ENCODE measurements around the gene MAG.

The MAG gene

DNA sequence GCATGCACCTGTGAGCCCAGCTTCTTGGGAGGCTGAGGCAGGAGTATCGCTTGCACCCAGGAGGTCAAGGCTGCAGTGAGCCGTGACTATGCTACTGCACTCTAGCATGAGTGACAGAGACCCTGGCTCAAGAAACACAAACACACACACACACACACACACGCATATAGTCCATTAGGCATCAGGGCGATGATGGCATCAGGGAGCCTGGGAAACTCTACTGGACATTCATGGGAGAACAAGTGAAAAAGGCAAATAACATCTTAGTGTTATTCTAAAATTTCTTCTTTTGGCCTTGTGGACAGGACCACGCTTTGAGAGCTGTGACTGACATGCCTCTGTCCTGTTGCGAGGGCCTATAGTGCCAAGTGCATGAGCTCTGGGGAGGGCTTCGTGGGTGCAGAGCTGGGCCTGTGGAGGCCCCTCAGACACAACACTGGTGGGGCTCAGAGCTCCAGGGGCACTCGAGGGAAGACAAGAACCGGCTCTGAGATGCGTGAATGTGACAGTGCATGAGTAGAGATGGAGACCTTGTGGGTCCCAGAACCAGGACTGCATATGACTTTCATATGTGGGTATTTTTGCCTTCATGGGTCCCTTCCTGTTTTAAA, 31.2 kb upstream of the MAG start:
- no peaks in the 10 kb centered on the region for H3K27me3 Mint-ChIP-seq (ENCODE audit: low read depth)

DNA sequence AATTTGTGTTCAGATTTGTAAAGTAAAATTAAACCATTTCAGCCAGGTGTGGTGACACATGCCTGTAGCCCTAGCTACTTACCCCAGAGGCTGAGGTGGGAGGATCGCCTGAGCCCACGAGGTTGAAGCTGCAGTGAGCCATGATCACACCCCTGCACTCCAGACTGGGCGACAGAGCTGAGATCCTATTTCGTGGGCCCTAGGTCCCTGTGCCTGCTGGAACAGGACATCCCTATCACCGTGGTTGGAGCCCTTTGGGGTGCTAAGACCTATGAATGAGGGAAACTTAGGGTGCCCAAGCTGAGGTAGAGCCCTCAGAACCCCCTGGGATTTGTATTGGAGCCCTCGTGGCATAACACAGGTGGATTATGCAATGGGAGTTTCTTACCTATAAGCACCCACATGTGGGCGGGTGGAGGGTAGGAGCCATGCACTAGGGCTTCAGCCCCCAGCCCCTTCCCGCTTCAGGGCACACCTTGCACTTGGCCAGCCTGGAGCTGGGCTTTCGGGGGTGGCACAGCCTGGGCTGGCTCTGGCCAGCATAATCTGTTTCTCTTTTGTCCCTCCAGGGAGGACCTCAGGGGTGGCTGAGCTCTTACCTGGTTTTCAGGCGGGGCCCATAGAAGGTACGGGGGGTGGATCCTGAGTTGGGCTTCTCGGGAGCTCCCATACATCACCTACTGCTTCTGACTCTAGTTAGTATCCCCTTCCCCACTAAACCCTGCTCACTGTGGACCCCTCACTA, 30.4 kb upstream of the MAG start:
- Mint-ChIP-seq H3K36me3 (ENCODE audit: low read depth) (no peaks in the 10 kb centered on the region), H3K9me3 (no peaks in the 10 kb centered on the region), H3K27ac (no peak overlapping the region), H3K4me1 (ENCODE audit: low read depth) (peaks cover 4% of the 10 kb centered on the region), H3K4me3 (no peak overlapping the region), H3K27me3 (ENCODE audit: low read depth) (no peaks in the 10 kb centered on the region)

More for the DNA sequence above, 31.2 kb upstream of the MAG start:
- Mint-ChIP-seq H3K27ac (no peak overlapping the region), H3K36me3 (ENCODE audit: low read depth) (no peaks in the 10 kb centered on the region), H3K9me3 (no peaks in the 10 kb centered on the region), H3K4me1 (ENCODE audit: low read depth) (peaks cover 1% of the 10 kb centered on the region), H3K4me3 (no peak overlapping the region)

DNA sequence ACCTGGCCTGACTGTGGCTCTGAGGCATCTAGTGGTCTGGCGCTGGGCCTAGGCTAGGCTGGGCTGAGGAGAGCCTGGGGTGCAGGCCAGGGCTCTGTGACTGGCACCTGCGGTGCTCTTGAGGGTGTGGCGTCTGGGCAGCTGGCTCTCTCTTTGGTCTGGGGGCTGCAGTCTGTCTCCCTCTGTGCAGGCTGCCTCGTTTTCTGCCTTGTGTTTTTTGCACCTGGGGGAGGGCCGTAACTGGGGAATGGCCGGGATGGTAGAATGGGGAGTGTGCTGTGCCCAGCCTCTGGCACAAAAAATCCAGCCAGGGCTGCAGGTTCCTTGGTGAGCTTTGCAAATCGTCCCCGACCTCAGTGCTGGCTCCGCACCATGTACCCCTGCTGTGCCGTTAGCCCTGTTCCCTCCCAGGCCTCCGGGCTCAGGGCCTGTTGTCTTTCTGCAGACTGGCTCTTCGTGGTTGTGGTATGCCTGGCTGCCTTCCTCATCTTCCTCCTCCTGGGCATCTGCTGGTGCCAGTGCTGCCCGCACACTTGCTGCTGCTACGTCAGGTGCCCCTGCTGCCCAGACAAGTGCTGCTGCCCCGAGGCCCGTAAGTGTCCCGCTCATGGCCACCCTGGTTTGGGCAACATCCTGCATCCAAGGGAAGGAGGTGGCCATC, 29.7 kb upstream of the MAG start:
- H3K36me3 Mint-ChIP-seq (ENCODE audit: low read depth), result no peaks in the 10 kb centered on the region
- H3K4me1 Mint-ChIP-seq (ENCODE audit: low read depth), result peaks cover 4% of the 10 kb centered on the region
- H3K9me3 Mint-ChIP-seq, result no peaks in the 10 kb centered on the region
- H3K27ac Mint-ChIP-seq, result no peak overlapping the region
- no peaks in the 10 kb centered on the region for H3K27me3 Mint-ChIP-seq (ENCODE audit: low read depth)
- no peak overlapping the region for H3K4me3 Mint-ChIP-seq

DNA sequence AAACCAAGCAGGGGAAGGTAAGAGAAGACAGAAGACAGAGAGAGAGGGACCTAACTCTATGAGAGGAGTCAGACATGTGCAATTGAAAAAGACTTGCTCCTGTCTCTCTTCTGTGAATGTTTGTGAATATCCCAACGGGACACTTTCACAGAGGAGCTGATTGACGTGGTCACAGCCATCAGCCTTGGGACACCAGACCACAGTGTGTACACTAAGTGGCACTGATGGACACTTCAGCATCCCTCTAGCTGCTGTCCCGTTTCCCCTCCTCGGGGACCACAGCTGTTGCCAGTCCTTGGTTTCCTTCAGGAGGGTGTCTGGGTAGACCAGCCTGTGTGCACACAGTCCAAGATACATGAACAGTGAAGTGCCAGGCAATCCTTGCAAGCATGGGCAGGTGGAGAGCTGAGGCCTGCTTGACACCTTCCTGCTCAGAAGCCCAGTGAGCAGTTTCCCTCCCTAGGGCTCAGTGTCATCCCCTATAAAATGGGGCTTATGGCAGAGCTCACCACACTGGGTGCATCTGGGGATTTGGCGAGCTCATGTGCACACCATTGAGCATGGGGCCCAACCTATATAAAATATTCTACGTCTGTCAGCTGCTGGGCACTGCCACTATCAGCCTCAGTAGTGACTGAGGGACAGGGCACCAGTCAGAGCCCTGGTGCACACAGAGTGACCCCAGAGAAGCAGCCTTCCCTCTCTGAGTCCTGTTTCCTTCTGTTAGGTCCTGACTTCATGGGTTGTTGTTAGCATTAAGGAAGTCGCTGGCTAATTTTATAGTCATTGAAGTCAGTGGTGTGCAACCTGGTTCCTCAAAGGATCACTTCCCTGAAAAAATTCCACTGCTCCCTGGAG, 27.5 kb upstream of the MAG start:
- no peak overlapping the region for H3K4me3 Mint-ChIP-seq
- no peaks in the 10 kb centered on the region for H3K9me3 Mint-ChIP-seq
- H3K27ac Mint-ChIP-seq, result no peak overlapping the region
- peaks cover 3% of the 10 kb centered on the region for H3K4me1 Mint-ChIP-seq (ENCODE audit: low read depth)
- peaks cover 1% of the 10 kb centered on the region for H3K36me3 Mint-ChIP-seq (ENCODE audit: low read depth)
- no peaks in the 10 kb centered on the region for H3K27me3 Mint-ChIP-seq (ENCODE audit: low read depth)

DNA sequence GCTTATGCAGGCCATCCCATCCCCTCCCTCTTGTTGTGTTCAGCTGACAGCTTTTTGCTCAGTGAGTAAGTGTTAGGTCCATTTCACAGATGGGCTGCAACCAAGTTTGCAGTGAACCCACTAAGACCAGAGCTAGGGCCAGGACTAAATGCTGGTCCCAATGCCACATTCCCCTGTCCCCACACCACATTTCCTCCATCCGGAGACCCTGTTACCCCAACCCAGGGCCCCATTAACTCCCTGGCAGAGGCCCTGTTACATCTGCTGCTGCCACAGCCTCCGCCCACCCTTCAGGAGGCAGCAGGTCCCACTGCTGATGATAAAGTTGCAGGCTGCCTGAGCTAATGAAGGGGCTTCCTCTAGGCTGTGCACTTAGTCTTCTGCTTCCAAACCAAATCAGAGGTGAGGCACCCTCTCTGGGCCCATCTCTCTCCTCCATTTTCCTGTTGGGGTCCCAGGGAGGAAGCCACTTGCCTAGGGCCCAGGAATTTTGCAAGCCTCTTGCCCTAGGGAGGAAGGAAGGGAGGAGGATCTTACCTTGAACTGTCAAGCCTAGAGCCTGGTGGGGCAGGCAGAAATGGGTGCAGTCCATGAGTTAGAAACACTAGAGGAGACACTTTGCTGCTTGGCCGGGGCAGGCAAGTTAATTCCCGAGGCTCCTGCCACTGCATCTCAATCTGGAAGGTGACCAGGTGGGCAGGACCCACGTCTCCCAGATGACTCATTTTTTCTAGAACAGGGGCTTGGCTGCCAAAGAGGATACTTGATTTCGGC, 26.6 kb upstream of the MAG start:
- H3K4me3 Mint-ChIP-seq, result peak overlapping the region; percentile 79
- H3K4me1 Mint-ChIP-seq (ENCODE audit: low read depth), result peaks cover 3% of the 10 kb centered on the region
- no peaks in the 10 kb centered on the region for H3K27me3 Mint-ChIP-seq (ENCODE audit: low read depth)
- H3K27ac Mint-ChIP-seq, result peak overlapping the region; percentile 31
- H3K9me3 Mint-ChIP-seq, result no peaks in the 10 kb centered on the region
- H3K36me3 Mint-ChIP-seq (ENCODE audit: low read depth), result peaks cover 1% of the 10 kb centered on the region

DNA sequence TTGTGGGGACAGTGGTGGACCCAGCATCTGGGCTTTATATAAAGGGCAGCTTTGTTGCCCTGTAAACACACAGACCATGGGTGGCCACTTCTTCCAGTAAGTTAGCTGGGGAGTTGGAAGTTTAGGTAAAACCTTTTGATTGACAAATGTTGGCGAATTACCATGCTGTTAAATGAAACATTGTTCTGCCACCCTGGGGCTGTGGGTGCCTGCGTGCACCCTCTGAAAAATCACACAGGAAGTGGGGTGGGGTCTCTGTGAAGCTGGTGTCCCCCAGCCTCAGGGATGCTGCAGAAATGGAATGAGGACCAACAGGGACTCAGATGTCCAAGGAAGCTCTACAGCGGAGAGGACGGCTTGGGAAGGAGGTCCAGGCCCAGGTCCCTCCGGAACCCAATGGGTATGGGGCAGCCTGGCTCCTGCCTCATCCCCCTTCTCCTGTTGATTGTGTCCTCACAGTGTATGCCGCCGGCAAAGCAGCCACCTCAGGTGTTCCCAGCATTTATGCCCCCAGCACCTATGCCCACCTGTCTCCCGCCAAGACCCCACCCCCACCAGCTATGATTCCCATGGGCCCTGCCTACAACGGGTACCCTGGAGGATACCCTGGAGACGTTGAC, 26.0 kb upstream of the MAG start:
- peak overlapping the region; percentile 79 for H3K27ac Mint-ChIP-seq
- H3K9me3 Mint-ChIP-seq, result no peaks in the 10 kb centered on the region
- peaks cover 6% of the 10 kb centered on the region for H3K36me3 Mint-ChIP-seq (ENCODE audit: low read depth)
- peak overlapping the region; percentile 79 for H3K4me3 Mint-ChIP-seq
- H3K4me1 Mint-ChIP-seq (ENCODE audit: low read depth), result peaks cover 5% of the 10 kb centered on the region
- H3K27me3 Mint-ChIP-seq (ENCODE audit: low read depth), result no peaks in the 10 kb centered on the region

DNA sequence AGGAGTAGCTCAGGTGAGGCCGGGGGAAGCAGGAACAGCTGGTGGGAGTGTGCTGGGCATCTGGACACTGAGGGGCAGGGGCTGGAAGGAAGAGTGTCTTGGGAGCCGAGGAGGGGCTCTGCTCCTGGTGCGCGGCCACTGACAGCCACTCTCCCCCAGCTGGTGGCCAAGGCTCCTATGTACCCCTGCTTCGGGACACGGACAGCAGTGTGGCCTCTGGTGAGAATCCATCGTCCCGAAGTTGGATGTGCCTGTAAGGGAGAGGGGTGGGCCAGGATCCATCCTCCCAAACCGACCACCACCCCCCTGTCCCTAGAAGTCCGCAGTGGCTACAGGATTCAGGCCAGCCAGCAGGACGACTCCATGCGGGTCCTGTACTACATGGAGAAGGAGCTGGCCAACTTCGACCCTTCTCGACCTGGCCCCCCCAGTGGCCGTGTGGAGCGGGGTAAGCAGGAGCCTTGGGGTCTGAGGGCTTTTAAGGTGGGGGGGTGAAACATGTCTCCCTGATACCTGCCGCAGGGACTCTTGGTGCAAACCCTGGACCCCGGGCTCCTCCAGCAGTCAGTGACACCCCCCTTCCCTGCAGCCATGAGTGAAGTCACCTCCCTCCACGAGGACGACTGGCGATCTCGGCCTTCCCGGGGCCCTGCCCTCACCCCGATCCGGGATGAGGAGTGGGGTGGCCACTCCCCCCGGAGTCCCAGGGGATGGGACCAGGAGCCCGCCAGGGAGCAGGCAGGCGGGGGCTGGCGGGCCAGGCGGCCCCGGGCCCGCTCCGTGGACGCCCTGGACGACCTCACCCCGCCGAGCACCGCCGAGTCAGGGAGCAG, 25.2 kb upstream of the MAG start:
- H3K9me3 Mint-ChIP-seq, result no peaks in the 10 kb centered on the region
- peak overlapping the region; percentile 79 for H3K27ac Mint-ChIP-seq
- peaks cover 5% of the 10 kb centered on the region for H3K4me1 Mint-ChIP-seq (ENCODE audit: low read depth)
- peaks cover 7% of the 10 kb centered on the region for H3K36me3 Mint-ChIP-seq (ENCODE audit: low read depth)
- peak overlapping the region; percentile 94 for H3K4me3 Mint-ChIP-seq
- H3K27me3 Mint-ChIP-seq (ENCODE audit: low read depth), result no peaks in the 10 kb centered on the region

DNA sequence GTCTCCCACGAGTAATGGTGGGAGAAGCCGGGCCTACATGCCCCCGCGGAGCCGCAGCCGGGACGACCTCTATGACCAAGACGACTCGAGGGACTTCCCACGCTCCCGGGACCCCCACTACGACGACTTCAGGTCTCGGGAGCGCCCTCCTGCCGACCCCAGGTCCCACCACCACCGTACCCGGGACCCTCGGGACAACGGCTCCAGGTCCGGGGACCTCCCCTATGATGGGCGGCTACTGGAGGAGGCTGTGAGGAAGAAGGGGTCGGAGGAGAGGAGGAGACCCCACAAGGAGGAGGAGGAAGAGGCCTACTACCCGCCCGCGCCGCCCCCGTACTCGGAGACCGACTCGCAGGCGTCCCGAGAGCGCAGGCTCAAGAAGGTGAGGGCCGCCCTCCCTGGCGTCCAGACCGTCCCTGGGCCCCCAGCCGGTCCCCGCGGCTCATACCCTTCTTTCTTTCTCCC, 24.6 kb upstream of the MAG start:
- peaks cover 13% of the 10 kb centered on the region for H3K36me3 Mint-ChIP-seq (ENCODE audit: low read depth)

DNA sequence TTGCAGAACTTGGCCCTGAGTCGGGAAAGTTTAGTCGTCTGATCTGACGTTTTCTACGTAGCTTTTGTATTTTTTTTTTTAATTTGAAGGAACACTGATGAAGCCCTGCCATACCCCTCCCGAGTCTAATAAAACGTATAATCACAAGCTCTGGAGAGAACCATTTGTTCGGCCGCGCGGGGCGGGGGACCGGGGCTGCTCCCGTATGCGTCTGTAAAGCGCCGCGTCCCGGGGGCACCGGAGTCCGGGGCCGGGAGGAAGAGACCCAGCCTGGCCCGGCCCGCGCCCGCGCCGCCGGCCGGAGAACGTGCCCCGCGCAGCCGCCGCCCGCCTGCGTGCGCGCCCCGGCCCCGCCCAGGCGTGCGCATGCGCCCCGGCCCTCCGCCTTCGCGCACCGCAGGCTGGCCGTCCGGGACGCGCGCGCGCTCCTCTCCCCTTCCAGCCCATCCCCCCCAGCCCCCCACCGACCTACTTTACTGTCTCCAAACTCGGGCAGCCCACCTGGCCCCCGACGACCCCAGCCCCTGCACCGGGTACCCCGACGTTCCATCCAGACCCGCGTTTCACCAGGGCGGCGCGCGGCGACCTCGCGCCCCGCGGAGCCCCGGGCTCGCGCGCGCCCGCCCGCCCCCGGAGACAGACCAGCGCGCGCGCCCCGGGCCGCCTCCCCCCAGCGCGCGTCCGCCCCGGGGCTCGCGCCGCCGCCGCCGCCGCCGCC, 24.0 kb upstream of the MAG start:
- peak overlapping the region; percentile 94 for H3K4me3 Mint-ChIP-seq
- H3K27ac Mint-ChIP-seq, result peak overlapping the region; percentile 94
- H3K27me3 Mint-ChIP-seq (ENCODE audit: low read depth), result no peaks in the 10 kb centered on the region
- peaks cover 5% of the 10 kb centered on the region for H3K4me1 Mint-ChIP-seq (ENCODE audit: low read depth)
- H3K36me3 Mint-ChIP-seq (ENCODE audit: low read depth), result peaks cover 15% of the 10 kb centered on the region
- H3K9me3 Mint-ChIP-seq, result no peaks in the 10 kb centered on the region

More for the DNA sequence above, 24.6 kb upstream of the MAG start:
- H3K27ac Mint-ChIP-seq, result peak overlapping the region; percentile 94
- H3K4me3 Mint-ChIP-seq, result peak overlapping the region; percentile 94
- no peaks in the 10 kb centered on the region for H3K9me3 Mint-ChIP-seq
- H3K27me3 Mint-ChIP-seq (ENCODE audit: low read depth), result no peaks in the 10 kb centered on the region
- H3K4me1 Mint-ChIP-seq (ENCODE audit: low read depth), result peaks cover 5% of the 10 kb centered on the region

DNA sequence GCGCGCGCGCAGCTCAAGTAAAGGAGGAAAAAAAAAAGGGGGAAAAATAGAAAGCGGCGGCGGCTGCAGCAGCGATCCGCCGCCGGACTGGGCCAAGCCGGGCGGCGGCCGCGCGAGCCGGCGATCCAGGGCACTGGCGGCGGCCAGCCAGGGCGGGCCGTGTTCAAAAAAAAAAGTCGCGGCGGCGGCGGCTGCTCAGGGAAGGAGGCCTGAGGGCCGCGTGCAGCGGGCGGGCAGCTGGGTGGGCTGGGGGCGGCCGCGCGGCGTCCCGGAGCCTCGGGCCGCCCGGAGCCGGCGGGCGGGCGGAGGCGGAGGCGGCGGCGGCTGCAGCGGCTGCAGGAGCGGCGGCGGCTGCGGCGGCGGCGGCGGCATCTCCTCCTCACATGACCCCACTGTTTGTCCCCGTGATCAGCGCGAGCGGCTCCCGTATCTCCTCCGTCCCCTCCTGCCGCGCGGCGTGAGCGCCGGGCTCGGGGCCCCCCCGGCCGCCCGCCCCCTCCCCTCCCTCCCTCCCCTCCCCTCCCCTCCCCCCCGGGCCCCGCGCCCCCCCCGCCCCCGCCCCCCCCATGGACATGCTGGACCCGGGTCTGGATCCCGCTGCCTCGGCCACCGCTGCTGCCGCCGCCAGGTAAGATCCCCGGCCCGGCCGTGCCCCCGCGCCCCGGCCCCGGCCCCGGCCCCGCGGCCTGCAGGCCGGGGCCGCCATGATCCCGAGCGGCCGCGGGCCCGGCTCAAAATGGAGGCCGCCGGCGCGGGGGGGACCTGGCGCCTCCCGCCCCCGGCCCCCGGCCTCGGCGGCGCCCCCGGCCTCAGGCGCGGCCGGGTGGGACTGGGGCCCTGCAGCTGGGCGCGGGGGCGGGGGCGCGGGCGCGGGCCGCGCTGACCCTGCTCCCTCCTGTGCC, 23.2 kb upstream of the MAG start, which contains the start of gene USF2:
TSS of gene USF2 (plus strand) at position 427 of the 902 bp plus-strand sequence. CDS start at position 567, 140 bp downstream.
- Mint-ChIP-seq H3K36me3 (ENCODE audit: low read depth) (peaks cover 21% of the 10 kb centered on the region), H3K9me3 (no peaks in the 10 kb centered on the region), H3K27ac (peak within 1 kb of the TSS; percentile 94)

DNA sequence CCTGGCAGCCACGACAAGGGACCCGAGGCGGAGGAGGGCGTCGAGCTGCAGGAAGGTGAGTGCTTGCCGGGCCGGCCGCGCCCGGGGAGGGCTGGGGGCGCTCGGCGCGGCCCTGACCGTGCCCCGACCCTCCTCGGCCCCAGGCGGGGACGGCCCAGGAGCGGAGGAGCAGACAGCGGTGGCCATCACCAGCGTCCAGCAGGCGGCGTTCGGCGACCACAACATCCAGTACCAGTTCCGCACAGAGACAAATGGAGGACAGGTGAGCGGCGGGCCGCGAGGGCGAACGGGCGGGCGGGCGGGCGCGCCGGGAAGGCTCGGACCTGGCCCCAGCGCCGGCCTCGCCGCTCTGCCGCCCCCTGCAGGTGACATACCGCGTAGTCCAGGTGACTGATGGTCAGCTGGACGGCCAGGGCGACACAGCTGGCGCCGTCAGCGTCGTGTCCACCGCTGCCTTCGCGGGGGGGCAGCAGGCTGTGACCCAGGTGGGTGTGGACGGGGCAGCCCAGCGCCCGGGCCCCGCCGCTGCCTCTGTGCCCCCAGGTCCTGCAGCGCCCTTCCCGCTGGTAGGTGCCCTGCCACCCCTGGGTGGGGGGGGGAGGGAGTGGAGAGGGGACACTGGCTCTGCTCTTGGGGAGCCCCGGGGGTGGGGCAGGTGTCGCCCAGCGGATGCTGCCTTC, 22.4 kb upstream of the MAG start:
- Mint-ChIP-seq H3K9me3 (no peaks in the 10 kb centered on the region), H3K27ac (no peak overlapping the region), H3K4me1 (ENCODE audit: low read depth) (peaks cover 8% of the 10 kb centered on the region), H3K36me3 (ENCODE audit: low read depth) (peaks cover 27% of the 10 kb centered on the region), H3K4me3 (peak overlapping the region; percentile 69), H3K27me3 (ENCODE audit: low read depth) (no peaks in the 10 kb centered on the region)

More for the DNA sequence above, 23.2 kb upstream of the MAG start, which contains the start of gene USF2:
- peak within 1 kb of the TSS; percentile 94 for H3K4me3 Mint-ChIP-seq
- peaks cover 8% of the 10 kb centered on the region for H3K4me1 Mint-ChIP-seq (ENCODE audit: low read depth)
- no peaks in the 10 kb centered on the region for H3K27me3 Mint-ChIP-seq (ENCODE audit: low read depth)

All from T-helper 1 cell treated with Interleukin-12 subunit alpha and Interleukin-12 subunit beta and Interleukin-4 antibody, amounts not matched to agents 30 μg/mL and 1 μg/mL, for 36 hours (primary cell).